RWPE2 (cell line): ENCODE data around the gene IDH3B.

Source experiments
- ATAC-seq: fragments of 200-7000 bp; cut with Tn5 transposase; 3 replicates; pipeline ENCODE4 v1.9.1; 2021; ENCODE audit warnings: low read depth
- DNase-seq: peaks from one replicate; pipeline ENCODE4 v3.0.0-alpha.2; 2020; ENCODE audit warnings: low spot score
- H3K27ac ChIP-seq: fragments of 450-650 bp; 2 replicates; pipeline ENCODE4 v1.5.1; 2017; ENCODE audit warnings: mild to moderate bottlenecking; ENCODE audit not compliant: poor library complexity, severe bottlenecking
- H3K27me3 ChIP-seq: fragments of 250-450 bp; sonication (Bioruptor Pico); 2 replicates; pipeline ENCODE4 v1.5.1; 2021; ENCODE audit warnings: mild to moderate bottlenecking, moderate library complexity; ENCODE audit not compliant: insufficient read depth, poor library complexity, severe bottlenecking
- H3K36me3 ChIP-seq: fragments of 250-450 bp; sonication (Bioruptor Pico); 2 replicates; pipeline ENCODE4 v1.5.1; 2020; ENCODE audit warnings: low read depth, mild to moderate bottlenecking, moderate library complexity
- H3K4me1 ChIP-seq: fragments of 250-450 bp; sonication (Bioruptor Pico); 2 replicates; pipeline ENCODE4 v1.5.1; 2021; ENCODE audit warnings: mild to moderate bottlenecking, moderate library complexity; ENCODE audit not compliant: insufficient read depth, poor library complexity, severe bottlenecking
- H3K4me3 ChIP-seq: fragments of 250-450 bp; sonication (Bioruptor Pico); 2 replicates; pipeline ENCODE4 v1.5.1; 2021; ENCODE audit warnings: mild to moderate bottlenecking, moderate library complexity; ENCODE audit not compliant: severe bottlenecking
- H3K9me3 ChIP-seq: fragments of 250-450 bp; sonication (Bioruptor Pico); 2 replicates; pipeline ENCODE4 v1.5.1; 2021; ENCODE audit warnings: mild to moderate bottlenecking, moderate library complexity; ENCODE audit not compliant: severe bottlenecking
- TF ChIP-seq, protein P1 (sequence below): fragments of 450-650 bp; IDR thresholded peaks from one replicate; pipeline ENCODE4 v1.5.1; 2017; ENCODE audit warnings: mild to moderate bottlenecking, moderate library complexity; ENCODE audit not compliant: poor library complexity, severe bottlenecking

Gene IDH3B

GRCh38 chr20:2708073-2708415 lies 44.0 kb upstream of the IDH3B start:
- no peak for DNase-seq
- Histone ChIP-seq H3K9me3 (no peaks in the 10 kb centered on the region), H3K36me3 (no peaks in the 10 kb centered on the region), H3K4me1 (no peaks in the 10 kb centered on the region), H3K27me3 (peaks cover 17% of the 10 kb centered on the region), H3K4me3 (no peak overlapping the region), H3K27ac (no peak overlapping the region)
- no peak for ATAC-seq
- TF ChIP-seq, protein P1, sequence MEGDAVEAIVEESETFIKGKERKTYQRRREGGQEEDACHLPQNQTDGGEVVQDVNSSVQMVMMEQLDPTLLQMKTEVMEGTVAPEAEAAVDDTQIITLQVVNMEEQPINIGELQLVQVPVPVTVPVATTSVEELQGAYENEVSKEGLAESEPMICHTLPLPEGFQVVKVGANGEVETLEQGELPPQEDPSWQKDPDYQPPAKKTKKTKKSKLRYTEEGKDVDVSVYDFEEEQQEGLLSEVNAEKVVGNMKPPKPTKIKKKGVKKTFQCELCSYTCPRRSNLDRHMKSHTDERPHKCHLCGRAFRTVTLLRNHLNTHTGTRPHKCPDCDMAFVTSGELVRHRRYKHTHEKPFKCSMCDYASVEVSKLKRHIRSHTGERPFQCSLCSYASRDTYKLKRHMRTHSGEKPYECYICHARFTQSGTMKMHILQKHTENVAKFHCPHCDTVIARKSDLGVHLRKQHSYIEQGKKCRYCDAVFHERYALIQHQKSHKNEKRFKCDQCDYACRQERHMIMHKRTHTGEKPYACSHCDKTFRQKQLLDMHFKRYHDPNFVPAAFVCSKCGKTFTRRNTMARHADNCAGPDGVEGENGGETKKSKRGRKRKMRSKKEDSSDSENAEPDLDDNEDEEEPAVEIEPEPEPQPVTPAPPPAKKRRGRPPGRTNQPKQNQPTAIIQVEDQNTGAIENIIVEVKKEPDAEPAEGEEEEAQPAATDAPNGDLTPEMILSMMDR: no peak

GRCh38 chr20:2707353-2708072 lies 43.5 kb upstream of the IDH3B start:
- Histone ChIP-seq H3K27me3 (peaks cover 17% of the 10 kb centered on the region), H3K4me3 (no peak overlapping the region)

DNA sequence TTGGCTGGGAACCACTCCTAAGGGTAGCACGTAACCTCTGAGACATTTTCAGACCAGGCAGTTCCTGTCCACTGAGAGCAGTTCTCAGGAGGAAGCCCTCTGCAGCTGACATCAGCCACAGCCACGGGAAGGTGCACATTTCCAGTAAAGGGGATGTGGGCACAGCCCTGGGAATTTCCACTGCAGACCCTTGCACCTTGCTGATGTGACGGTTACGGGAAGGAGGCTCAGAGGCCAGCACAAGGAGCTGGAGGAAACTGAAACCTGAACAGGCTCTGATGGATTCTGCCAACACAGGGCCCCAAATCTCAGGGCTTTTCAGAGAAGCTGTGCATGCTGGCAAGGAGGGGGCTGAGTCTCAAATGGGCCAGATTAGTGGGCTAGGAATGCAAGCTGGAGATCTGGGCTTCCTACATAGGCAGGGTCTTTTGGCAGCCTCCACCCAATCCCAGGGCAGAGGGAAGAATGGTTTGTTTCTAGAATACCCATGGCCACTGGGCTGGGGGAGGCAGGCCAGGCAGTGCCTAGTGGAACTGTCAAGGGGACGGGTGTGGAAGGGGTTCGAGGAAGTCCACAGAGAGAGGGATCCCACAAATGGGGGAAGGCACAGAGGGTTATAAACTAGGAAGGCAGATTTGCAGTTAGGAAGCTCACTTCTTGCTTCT lies 42.8 kb upstream of the IDH3B start:
- TF ChIP-seq, protein P1: no peak
- H3K4me1 ChIP-seq: no peaks in the 10 kb centered on the region
- H3K4me3 ChIP-seq: no peak overlapping the region

More at GRCh38 chr20:2707353-2708072, 43.5 kb upstream of the IDH3B start:
- ATAC-seq (no peak), DNase-seq (no peak)
- no peaks in the 10 kb centered on the region for H3K9me3 ChIP-seq
- no peaks in the 10 kb centered on the region for H3K4me1 ChIP-seq
- no peaks in the 10 kb centered on the region for H3K36me3 ChIP-seq
- no peak overlapping the region for H3K27ac ChIP-seq
- TF ChIP-seq, protein P1: no peak

GRCh38 chr20:2705931-2706645 lies 42.1 kb upstream of the IDH3B start:
- H3K9me3 ChIP-seq: no peaks in the 10 kb centered on the region
- ATAC-seq: no peak
- no peak for DNase-seq
- TF ChIP-seq, protein P1: no peak
- H3K27me3 ChIP-seq: peaks cover 12% of the 10 kb centered on the region
- no peaks in the 10 kb centered on the region for H3K36me3 ChIP-seq
- H3K4me1 ChIP-seq: no peaks in the 10 kb centered on the region
- no peak overlapping the region for H3K4me3 ChIP-seq
- no peak overlapping the region for H3K27ac ChIP-seq

More for the DNA sequence above, 42.8 kb upstream of the IDH3B start:
- H3K27me3 ChIP-seq: peaks cover 17% of the 10 kb centered on the region
- no peaks in the 10 kb centered on the region for H3K36me3 ChIP-seq
- ATAC-seq: no peak
- no peaks in the 10 kb centered on the region for H3K9me3 ChIP-seq
- no peak for DNase-seq
- H3K27ac ChIP-seq: no peak overlapping the region
